SK-N-MC (cell line): ENCODE data around the gene DNAJB14.

ENCODE experiments used
- EZH2 ChIP-seq: fragments of 200-600 bp; sonication (generic); IDR thresholded peaks from one replicate; pipeline ENCODE4 v1.6.1; 2017; ENCODE audit warnings: antibody characterized with exemption
- FOXP2 ChIP-seq: optimal IDR thresholded peaks from 2 replicates; pipeline ENCODE3; 2011; ENCODE audit warnings: mild to moderate bottlenecking, moderate library complexity; ENCODE audit not compliant: insufficient read depth; ENCODE audit errors: extremely low read length, control extremely low read depth
- POLR2AphosphoS5 ChIP-seq: IDR thresholded peaks from 2 replicates; pipeline ENCODE4 v1.6.1; 2012; ENCODE audit warnings: mild to moderate bottlenecking, low read depth, low read length, borderline replicate concordance

DNA sequence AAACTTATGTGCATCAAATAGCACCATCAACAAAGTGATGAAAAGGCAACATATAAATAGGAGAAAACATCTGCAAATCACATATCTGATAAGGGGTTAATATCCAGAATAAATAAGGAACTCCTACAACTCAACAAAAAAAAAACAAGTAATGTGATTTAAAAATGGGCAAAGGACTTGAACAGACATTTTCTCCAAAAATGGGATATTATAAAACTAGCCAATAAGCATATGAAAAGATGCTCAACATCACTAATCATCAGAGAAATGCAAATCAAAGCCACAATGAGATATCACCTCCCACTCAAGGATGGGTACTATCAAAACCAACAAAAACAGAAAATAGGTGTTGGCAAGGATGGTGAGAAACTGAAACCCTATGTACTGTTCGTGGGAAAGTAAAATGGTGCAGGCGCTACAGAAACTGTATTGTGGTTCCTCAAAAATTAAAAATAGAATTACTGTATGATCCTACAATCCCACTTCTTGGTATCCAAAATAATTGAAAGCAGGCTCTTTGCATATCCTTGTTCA is 2.4 kb downstream of the DNAJB14 start:
- no peak for TF ChIP-seq EZH2
- TF ChIP-seq POLR2AphosphoS5, result no peak
- no peak for TF ChIP-seq FOXP2
